IPS DF 4.7 (cell line): ENCODE measurements around the gene SCD5.
"Not testable (repeated sequence)": the region's sequence is repeated elsewhere in the genome, so short reads cannot be mapped to it uniquely, and the experiment has no call there.

Experiments
- DNase-seq: peaks from one replicate; pipeline ENCODE4 v3.0.0-alpha.2; 2013; ENCODE audit warnings: low spot score; ENCODE audit errors: extremely low read depth

The SCD5 gene

GRCh38 chr4:82798168-82799005, at the start of gene SCD5:
SCD5 (minus strand) TSS chr4:82798796; CDS start chr4:82798537, 259 bp downstream.
- DNase-seq = no peak

DNA sequence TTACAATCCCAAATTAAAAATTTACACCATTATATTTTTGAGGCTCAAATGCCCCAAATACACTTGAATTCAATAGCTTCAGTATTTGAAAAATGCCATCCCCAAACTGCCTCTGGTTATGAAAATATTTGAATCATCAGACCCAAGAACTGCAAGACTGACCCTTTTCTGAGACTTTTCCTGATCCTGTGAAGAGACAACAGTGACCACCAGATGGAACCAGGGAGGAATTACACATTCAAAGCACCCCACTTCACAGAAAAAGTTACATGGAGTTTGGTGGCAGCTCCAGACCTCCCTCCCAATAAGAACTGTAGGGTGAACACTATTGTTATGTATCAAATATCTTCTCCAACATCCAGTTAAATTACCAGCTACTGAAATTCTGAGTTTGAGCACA, 44.0 kb upstream of the SCD5 start:
- no peak for DNase-seq

GRCh38 chr4:82839624-82840023, 41.0 kb upstream of the SCD5 start:
- no peak for DNase-seq

- DNase-seq = no peak
Observed at GRCh38 chr4:82833696-82834313, 35.2 kb upstream of the SCD5 start.

GRCh38 chr4:82833060-82833459, 34.5 kb upstream of the SCD5 start:
- DNase-seq = not testable (repeated sequence)

GRCh38 chr4:82825425-82825824, 26.8 kb upstream of the SCD5 start:
- no peak for DNase-seq

GRCh38 chr4:82823062-82823461, 24.5 kb upstream of the SCD5 start:
- DNase-seq = no peak

- no peak for DNase-seq
Observed at GRCh38 chr4:82820689-82821088, 22.1 kb upstream of the SCD5 start.

DNA sequence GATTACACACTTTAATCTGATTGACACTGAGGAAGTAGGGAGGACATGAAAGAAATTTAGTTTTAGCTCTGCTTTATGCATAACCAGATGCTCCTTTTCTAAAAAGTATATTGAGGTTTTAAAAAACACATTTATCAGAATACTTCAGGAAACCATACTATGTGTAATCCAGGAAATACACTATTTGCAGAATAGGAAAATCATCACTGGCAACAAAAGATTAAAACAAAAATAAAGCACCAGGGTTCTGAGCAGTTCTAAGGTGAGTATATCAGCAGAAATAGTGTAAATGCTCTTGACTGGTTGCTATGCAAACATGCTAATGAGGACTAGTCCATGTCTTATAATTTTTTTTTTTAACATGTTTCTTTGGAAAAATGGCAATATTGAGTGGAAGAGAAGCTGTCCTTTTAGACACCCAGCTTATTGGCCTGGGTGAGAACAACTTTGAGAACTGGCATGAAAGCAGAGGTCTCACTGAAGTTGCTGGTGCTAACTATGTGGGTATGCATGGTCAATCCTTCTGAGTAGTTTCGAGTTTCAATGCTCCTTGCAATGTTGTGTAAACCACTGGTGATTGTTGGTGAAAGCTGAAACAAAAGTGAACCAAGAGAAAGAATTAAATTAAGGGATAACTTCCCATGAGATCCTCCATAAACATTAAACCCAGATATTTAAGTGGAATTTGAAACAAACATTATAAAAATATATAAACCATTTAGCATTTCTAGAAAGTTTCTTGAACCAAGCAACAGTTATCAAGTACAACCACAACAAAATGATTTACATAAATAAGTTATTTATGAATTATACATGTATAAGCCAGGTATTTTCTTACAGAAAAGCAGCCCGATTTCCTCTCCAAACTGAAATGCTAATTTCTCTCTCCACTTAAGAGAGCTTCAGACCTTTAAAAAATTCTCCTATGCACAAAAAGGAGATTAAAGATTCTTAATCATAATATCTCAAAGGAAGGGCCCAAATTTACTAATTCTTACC, 20.4 kb upstream of the SCD5 start:
- no peak for DNase-seq

GRCh38 chr4:82816874-82817273, 18.3 kb upstream of the SCD5 start:
- DNase-seq = not testable (repeated sequence)

DNA sequence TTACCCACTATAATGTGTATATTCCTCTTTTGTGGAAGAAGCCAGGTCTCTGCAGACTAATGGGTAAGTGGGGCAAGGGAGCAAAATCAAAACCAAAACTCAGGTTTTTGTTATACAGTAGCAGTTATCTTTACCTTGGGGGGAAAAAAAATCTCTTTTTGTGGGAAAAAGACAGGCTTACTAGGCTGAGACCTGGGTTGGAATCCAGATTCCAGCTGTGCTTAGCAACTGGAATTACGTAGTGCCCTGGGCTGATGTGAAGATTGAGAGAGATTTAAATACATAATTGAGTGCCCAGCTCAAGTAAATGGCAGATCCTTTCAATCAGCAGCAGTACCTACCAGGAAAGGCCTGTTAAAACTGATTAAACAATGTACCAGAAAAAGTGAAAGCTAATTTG, 15.4 kb upstream of the SCD5 start:
- DNase-seq = no peak

DNA sequence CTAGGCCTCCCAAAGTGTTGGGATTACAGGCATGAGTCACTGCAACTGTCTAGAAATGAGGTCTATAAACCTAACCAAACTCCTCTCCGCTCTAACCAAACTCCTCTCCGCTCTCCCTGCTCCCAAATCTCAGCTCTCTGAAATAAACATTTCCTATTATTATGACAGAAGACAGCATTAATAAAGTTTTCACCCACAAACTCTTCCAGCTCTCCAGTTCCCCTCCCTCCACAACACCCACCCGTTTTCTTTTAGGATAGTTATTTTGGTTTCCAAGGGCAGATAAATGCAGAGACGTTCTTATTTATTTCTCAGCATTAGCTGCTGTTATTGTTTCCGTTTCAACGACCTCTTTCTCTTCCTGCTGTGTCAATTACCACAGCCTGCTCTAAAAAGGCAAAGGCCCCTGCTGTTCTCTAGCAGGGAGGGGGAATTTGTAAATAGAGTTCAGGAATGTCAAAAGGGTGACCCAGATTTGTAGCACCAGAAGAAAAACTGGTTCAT, 13.3 kb upstream of the SCD5 start:
- no peak for DNase-seq

- DNase-seq = no peak
Observed at GRCh38 chr4:82811392-82811791, 12.8 kb upstream of the SCD5 start.

DNA sequence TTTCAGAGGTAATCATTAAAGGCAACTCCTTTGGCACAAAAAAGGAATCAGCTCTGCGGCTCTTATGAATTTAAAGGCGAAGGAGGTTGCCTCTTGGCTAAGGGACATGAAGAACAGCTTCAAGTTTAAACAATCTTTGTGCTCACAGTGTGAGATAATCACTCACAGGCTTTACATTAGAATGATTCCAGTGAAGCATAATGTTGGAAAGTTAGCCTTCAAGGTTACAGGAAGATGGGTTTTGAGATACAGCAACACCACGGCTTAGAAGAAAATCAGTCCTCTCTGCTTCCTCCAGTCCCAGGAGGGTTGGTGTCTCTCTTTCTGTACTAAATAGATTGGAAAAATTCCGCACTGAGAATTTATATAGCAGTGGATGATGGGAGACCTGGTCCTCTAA, 11.6 kb upstream of the SCD5 start:
- no peak for DNase-seq

DNA sequence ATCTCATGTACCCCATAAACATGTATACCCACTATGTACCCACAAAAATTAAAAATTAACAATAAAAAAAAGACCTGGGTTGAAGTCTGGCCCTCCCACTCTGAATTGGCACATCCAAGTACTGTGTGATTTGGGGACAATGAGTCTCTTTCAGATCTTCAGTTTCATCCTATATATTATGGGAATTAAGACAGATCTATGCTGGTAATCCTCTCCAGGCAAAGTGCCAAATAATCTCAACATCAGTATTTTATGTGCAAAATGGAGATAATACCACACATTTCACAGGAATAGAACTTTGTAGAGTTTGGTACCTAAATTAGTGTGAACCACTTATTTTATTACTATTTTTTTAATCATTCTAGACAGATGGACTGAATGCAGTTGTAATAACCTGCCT, 11.0 kb upstream of the SCD5 start:
- DNase-seq = no peak

DNA sequence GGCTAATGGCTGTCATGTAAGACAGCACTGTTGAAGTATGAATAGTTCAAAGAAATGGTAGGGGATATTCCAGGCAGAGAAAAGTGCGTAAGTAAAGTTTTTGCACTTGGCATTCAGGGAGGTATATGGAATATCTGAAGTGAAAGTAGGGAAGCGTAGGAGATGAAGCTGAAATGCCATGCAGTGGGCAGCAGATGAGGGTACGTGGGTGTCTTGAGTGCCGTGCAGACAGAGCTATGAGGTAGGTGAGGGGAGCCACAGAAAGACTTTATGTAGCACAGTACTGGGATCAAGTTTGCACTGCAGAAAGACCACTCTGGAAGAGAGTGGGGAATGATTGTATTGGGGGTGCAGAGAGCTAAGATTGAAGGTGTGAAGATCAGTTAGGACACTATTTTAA, 5.2 kb upstream of the SCD5 start:
- DNase-seq = no peak

- no peak for DNase-seq
Observed at GRCh38 chr4:82802911-82803310, 4.3 kb upstream of the SCD5 start.

DNA sequence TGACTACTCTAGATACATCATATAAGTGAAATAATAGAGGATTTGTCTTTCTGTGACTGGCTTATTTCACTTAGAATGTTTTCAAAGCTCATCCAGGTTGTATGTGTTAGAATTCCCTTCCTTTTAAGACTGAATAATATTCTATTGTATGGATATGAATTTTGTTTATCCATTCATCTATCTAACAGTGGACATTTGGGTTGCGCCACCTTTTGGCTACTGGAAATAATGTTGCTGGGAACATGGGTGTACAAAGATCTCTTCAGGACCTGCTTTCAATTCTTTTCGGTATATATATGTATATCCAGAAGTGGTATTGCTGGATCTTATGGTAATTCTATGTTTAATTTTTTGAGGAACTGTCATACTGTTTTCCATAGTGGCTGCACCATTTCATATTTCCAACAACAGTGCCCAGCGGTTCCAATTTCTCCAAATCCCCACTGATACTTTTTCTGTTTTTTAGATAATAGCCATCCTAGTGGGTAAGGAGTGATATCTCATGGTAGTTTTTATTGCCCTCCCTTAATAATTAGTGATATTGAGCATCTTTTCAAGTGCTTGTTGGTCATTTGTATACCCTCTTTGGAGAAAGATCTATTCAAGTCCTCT, 3.4 kb upstream of the SCD5 start:
- no peak for DNase-seq

- no peak for DNase-seq
Observed at GRCh38 chr4:82799006-82799881, 648 bp upstream of the SCD5 start.
